ENCODE measurements around the gene TBL1X.

The TBL1X gene

DNA sequence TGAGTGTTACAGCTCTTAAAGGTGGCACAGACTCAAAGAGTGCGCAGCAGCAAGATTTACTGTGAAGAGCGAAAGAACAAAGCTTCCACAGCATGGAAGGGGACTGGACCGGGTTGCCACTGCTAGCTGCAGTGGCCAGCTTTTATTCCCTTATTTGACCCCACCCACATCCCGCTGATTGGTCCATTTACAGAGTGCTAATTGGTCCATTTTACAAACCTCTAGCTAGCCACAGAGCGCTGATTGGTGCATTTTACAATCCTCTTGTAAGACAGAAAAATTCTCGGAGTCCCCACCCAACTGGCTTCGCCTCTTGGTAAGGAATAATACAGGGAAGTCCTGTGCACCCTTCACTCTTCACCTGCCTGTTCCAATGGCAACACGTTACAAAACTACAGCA lies 319.5 kb downstream of the TBL1X start:
- DNase-seq: no peak

DNA sequence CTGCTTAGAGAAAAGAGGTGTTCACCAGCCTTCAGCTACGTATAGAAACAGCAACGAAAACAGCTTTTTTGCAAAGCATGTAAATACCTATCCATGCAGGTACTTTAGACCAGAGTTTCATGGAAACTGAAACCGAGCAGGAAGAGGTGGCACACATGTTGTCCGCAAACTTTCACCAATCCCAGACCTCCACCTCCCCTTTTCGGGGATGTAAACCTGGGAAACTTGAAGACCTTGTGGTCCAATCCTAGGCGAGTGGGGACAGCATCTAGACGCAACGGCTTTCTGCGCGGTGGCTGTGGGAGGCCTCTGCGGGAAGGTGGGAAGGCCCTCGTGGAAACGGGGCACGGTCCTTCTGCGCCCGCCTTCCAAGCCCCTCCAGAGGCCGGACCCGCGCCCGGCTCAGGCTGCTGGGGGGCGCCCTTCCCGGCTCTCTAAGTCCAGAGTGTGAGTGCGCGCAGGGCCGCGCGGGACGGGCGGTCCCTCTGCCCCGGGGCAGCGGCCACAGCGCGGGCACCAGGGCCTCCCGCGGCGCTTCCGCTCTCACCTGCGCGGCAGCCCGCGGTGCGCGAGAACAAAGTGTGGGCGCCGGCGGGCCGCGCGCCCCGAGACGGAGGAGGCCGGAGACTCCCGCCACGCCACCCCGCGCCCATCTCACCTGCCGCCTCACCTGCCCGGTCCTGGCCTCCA lies 320.5 kb downstream of the TBL1X start:
- DNase-seq: no peak

DNA sequence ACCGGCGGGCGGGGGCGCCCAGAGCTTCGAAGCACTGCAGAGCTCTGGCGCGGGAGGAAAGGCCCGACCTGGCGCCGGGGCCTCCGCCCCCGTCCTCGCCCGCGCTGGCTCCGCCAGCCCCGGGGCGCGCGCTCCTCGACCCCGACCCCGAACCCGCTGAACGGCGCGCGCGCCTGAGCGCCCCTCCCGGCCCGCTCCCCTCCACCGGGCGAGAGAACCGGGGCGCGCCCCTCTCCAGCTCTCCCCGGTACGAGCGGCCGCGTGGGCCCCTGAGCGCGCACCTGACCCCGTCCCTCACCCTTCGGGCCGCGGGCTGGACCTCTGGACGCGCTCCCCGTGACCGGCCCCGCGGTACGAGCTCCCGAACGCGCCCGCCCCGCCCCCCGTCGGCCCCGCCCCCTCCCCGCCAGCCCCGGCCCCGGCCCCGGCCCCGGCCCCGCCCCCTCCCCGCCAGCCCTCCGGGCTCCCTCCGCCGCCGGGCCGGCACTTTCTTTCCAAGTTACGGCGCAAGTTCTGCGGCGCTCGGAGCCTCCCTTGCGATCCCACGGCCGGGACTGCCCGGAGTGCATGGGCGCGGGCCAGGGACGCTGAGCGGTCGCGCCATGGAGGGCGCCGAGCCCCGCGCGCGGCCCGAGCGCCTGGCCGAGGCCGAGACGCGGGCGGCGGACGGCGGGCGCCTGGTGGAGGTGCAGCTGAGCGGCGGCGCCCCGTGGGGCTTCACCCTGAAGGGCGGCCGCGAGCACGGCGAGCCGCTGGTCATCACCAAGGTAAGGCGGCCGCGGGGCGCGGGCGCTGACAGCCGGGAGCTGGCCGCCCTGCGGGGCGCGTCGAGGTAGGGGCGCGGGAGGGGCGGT lies 321.3 kb downstream of the TBL1X start, which contains the start of gene SHROOM2:
TSS of gene SHROOM2 (plus strand) at position 486 of the 854 bp plus-strand sequence. CDS start at position 603, 117 bp downstream.
- DNase-seq: no peak

DNA sequence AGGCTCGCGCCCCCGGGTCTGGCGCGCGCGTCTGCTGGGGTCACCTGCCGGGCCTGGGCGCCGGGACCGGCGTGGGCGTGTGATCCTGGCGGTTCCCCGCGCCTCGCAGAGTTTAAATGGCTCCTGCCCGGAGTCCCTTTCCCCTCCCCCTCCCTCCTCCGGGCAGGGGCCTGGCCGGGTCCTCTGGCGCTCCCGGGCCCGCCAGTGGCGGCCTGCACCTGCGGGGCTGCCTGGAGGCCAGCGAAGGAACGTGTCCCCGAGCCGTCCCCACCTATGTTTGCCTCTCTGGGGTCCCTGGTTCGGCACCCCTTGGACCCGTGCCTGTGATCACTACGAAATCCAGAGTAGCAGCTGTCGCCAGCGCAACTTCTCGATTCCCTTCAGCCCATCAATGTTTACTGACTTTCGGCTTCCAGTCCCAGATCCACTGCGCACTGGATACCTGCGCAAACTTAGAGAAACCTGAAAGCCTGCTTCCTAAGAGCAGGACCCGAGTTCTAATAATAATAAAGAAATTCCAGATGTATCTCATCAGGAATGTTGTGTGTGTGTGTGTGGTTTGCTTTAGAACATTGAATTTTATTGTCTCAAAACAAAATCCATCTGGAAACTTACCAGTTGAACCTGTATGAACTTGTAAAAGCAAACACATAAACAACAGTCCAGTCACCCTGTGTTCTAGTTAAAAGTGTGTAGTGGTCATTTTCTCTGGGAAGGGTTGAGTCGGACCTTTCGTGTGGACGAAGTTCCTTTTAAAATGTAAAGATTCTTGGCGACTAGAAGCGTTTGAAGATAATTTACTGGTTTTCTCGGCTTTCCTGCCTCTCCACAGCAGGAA lies 322.2 kb downstream of the TBL1X start:
- DNase-seq: no peak

DNA sequence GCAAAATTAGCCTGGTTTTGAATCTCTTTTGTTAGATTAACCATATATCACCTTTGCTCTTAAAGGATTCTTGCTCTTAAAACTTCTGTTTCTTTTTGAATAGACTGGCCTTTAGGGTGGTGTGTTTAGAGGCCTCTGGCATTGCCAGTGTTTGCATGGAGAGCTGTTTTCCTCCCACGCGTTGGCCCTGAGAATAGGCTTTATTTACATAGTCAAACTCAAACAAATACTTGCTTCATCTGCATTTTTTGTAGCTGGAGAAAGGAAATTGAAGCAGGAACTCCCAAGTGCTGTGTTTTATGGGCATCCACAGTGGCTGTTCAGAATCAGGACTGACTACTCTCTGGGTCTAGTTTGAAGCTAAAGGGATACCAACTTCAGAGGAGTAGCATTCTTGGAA lies 324.1 kb downstream of the TBL1X start:
- no peak for DNase-seq

DNA sequence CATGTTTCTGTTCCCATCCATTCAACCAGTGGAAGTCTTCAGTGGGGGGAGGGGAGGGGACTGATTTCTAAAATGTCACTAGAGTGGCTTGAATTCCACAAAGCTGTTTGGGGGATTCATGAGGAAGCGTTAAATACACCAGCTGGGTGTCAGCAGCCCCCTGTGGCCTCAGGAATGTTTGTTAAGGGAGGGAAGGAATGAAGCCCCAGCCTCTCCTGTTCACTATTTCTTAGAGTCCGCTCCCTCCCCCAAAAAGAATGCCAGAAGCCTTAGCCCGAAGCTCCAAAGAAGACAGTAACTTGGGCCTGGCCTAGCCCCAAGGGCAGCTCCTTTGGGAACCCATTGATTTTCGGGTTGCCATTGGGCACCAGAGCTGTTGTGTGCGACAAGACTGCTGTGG lies 324.7 kb downstream of the TBL1X start:
- no peak for DNase-seq
